Left renal pelvis (tissue), 4 donors: Measurements from ENCODE around the gene NFIX. TPM values are rescaled to one million over a fixed set of nuclear protein-coding genes. Genes with fewer than 3 reads are reported as not detected.

Source experiments
- DNase-seq, 4 donors: peaks; one replicate each; pipeline ENCODE4 v3.0.0-alpha.2; 2013; ENCODE audit warnings: low read depth in 4 of 4, low spot score in 3 of 4
- polyA plus RNA-seq, 4 donors: library from polyadenylated mRNA; unstranded; fragments of 120-200 nt; gene quantifications; one replicate each; pipeline ENCODE4 v1.2.1, GENCODE V29; 2013; ENCODE audit not compliant: insufficient read length in 4 of 4

The NFIX gene
- polyA plus RNA-seq, 4 donors = 18.9 to 130 (median 23.3) TPM

GRCh38 chr19:13033819-13034611, 38.7 kb downstream of the NFIX start:
- no peak for DNase-seq

GRCh38 chr19:13034636-13035035, 39.4 kb downstream of the NFIX start:
- DNase-seq = no peak

- DNase-seq = no peak
Observed at GRCh38 chr19:13035820-13036365, 40.6 kb downstream of the NFIX start.

DNA sequence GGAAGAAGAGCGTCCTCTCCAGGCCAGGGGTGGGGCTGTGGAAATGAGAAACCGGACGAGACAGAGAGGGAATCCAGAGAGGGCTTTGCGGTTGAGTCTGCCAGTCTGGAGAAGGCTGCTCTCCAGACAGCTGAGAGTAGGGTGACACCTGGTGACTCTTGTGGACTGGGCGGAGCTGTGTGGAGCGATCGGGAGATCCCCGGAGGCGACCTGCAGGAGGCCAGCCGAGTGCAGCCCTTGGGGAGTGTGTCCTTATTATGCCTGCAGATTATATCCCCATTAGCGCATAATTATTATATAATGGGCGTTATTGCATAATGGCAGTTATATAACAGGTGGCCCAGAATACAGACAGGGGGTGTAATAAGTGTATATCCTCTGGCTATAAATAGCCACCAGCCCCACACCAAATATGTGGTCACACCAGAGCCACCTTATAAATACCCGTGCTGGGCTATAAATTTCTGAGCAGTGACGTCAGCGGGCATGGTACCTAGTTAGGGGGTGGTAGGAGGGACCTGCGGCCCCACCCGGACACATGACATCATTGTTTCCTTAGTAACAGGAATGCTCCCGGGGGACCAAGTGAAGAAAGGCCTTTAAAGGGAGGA, 41.2 kb downstream of the NFIX start:
- no peak for DNase-seq

GRCh38 chr19:13037161-13037560, 41.9 kb downstream of the NFIX start:
- no peak for DNase-seq

DNA sequence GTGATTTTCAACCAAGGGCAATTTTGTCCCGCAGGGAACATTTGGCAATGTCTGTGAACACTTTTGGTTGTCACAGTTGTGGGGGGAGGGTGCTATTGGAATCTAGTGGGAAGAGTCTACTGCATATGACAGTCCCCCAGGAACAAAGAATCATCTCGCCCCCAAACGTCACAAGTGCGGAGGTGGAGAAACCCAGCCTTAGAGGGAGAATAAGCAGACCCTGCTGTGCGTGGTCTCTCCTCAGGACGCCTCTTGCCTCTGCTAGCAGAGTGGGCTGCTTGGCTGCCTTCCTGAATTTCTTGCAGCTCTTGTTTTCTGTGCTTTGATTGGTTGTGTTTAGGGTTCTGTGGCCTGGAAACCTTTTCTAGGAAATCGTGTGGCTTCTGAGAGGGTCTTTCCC, 42.5 kb downstream of the NFIX start:
- DNase-seq = no peak

- DNase-seq = no peak
Observed at GRCh38 chr19:13038306-13039210, 43.3 kb downstream of the NFIX start.

DNA sequence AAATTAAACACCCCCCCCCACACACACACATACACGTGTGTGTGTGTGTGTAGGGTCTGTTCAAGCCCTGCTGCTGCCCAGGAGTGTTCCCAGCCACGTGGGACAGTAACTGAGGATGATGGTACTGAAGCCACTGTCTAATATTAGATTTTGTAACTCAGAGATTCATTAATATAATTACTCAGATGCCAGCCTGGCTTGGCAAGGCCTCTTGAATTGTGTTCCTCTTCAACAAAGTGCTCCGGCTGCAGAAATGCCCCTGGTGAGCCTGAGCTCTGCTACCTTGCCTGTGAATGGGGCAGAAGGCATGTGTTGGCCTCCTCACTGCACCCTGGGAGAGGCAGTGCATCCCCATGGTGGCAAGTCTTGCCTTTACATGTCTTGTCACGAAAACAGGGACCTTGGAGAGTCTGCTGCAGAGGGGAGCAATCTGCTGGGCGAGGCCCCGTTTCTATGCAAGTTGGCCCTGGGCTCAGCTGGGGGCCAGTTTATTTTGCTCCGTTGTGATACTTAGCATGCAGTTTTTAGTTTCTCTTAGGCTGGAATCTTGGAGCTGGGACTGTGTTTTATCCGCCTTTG, 44.0 kb downstream of the NFIX start:
- DNase-seq = no peak

DNA sequence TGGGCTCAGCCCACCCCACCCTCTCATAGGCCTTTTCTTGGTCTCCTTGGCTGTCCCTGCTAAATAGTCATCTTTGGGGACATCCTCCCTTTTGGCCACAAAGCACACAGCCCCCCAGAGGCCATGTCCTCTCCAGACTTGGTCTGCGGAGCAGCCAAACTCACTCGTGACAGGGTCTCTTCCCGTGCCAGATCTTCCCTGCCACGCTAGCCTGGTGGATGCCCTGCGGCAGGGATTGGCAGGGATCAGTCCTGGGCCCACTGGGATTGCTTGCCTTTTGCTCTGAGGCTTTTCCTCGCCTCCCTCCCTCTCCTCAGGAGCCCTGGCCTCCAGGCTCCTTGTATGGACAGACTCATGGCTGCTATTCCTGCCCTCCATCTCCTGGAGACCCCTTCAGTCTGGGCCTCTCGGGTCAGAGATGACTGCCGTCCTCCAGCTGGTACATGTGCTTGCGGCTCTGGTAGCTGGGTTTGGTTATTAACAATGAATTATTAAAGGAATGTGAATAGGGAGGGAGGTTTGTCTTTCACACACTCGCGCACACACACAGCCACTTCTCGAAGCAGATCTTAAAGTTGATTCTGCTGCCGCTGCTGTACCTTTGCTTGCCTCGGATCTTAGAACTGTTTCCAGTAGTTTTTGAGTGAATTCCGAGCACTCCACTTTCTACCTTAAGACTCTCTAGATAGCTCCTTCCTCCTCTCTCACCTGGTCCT, 45.1 kb downstream of the NFIX start:
- DNase-seq = no peak

DNA sequence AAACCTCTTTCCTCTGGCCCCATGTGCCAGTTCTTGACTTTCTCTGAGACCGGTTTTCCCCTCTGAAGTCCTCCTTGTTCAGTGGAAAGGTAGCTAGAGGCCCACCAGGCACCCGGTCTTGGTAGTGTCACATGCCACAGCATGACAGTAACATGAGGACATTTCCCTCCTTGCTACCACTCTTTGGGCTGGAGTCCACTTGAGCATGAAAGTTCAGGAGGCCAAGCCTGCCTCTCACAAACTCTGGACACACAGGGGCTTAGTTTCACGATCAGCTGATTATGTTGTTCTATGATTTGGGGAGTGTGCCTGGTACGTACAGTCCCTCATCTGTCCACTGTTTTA, 45.6 kb downstream of the NFIX start:
- DNase-seq = no peak

DNA sequence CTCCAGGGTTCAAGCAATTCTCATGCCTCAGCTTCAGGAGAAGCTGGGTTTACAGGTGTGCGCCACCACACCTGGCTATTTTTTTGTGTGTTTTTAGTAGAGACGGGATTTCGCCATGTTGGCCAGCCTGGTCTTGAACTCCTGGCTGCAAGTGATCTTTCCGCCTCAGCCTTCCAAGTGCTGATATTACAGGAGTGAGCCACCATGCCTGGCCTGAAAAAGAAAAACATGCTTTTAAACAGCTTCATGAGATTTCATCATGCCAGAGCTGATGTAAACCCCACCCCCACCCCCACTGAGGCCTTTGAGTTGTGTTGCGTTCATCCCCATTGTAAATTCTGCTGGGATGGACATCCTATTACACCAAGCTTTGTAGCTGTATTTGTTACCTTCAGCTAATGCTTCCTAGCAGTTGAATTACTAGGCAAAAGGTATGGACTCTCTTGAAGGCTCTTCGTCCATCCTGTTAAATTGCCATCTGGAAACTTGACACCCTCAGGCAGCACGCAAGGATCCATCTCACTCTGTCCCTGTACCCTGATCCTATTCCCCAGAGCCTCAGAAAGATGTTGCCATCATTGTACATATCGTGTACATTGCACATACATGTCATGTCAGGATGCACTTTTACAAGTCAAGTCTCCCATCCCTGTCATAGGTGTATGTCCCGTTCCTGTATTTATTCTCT, 47.3 kb downstream of the NFIX start:
- no peak for DNase-seq

DNA sequence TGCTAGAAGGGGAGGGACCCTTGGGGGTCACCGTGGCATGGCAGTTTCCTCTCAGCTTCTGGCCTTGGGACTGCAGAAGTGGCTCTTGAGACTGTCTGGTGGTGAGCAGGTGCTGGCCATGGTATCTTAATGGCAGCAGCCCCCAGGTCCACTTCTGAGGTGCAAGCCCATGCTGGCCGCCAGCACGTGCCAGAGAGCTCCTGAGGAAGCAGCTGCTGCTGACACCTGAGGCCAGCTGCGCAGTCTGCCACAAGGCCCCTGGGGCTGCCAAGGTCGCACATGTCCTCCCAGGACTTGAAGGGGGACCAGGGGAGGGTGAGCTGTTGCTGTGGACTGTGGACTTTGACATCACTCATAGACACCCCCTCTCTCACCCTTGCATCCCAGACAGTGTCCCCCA, 48.0 kb downstream of the NFIX start:
- DNase-seq = no peak

DNA sequence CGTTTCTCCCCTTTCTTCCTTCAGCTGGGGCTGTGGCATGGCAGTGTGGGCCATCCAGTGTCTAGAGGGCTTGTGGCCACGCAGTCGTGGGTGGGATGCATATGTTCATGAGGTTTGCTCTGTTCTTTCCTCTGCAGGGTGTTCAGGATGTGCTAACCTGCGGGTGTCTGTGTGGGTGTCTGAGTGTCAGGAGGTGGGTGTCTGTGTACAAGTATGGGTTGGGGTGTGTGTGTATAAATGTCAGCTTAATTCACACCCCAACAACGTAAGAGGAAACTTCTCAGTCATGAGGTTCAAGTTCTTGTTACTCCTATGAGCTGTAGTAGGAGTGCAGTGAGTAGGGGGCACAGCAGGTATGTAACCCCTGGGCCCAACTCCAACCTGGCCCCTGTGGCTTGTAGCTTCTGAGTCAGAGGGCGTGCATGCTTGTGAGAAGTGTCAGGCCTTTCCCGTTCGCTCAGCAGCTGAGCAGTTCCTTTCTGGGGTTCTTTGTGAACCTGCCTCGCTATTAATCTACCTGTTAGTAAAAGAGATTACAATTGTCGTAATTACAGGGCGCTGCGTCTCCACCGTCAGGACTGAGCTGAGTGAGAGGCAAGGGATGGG, 49.1 kb downstream of the NFIX start:
- DNase-seq = no peak

DNA sequence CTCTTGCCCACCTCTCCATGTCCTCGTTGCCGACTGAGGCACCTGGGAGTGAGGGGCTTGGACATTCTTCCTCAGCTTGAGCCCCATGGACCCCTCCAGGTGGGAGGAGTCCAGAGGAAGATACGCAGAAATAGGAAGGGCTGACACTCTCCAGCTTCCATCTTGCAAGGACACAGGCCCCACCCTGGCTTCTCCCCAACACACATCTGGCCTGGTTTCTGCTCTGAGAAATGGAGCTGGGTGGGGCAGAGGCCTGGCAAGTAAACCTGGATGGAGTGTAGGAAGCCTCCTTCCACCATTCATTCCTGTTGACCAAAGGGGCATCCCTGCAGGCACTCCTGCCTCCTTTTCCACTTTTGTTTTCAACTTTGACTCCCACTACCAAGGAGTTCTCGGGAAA, 50.5 kb downstream of the NFIX start:
- no peak for DNase-seq

GRCh38 chr19:13047374-13047773, 52.1 kb downstream of the NFIX start:
- no peak for DNase-seq

DNA sequence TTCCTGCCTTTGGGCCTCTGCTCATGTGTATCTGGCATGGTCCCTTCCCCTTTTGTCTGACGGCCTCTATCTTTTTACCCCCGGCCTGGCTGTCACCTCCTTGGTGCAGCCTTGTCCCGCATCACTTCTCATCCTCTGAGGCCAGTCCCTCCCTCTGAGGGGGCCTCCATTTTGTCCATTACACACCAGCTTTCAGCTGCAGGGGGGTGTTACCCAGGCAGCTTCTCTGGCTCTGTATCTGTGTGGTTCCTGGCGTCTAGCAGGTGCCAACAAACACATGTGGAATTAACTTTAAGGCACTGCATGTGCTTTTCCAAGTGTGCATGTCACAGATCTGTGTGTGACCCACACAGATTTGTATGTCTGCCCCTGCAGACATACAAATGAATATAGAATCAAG, 55.0 kb downstream of the NFIX start:
- DNase-seq = no peak

- peak; percentile 59 to 71 (median 68) for DNase-seq
Observed at GRCh38 chr19:13051557-13052165, 56.4 kb downstream of the NFIX start.

DNA sequence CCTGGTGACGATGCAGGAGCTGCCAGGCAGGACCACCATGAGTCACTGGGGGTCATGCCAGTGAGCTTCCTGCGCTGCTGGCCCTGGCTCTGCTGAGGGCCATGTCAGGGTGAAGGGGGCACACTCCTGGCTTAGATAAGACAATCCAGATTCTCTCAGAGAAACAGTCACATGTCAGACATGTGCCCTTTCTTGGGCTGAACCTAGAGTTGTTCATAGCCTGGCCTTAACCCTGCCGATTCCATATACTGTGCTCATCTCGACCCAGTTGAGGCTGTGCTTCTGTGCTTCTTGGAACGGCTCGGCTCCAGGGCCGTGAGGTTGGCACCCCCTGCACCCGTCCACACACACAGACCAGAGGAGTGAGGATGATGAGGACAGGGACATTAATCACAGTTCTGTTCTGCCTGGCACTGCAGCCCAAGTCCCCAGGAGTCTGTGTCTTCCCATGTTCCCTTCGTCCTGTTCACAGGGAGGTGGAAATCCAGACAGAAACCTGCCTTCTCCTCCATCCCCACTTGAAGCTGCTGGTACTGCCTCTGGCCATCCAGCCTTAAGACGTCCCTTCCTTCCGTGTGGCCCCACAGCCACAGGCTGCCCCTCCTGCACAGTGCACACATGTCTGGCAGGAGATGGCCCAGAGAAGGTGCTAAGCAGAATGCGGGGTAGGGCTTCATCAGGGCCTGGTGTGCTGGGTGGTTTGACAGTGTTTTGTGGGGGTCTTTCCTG, 57.3 kb downstream of the NFIX start:
- DNase-seq = no peak
